Measurements from ENCODE around the gene GPR42. TPM values are rescaled to one million over a fixed set of nuclear protein-coding genes. Genes with fewer than 3 reads are reported as not detected.

Gene GPR42
- total and polyA plus RNA-seq, 2 of the 4 experiments (the other 2 are of a cell fraction): not detected

DNA sequence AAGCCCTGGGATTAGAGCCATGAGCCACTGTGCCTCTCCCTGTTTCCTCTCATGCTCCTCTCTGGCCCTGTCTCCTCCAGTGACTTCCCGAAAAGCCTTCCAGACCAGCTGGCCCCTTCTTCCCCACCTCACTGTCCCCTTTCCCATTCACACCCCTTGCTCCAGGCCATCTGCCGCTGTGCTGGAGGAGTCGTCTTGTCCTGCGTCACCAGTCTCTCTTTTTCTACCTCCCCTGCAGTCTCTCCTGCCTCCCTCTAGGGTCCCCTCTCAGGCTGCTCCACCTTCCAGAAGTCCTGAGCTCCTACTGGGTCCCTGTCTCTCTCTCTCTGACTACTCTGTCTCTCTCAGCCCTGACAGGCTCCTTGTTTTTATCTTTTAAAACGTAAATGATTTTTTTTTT, 28.4 kb upstream of the GPR42 start:
- ATAC-seq (ENCODE audit: low read depth) (no peak), DNase-seq (no peak)
- Histone ChIP-seq H2BK20ac (ENCODE audit: low read depth, low read length) (no peak overlapping the region), H2AK5ac (ENCODE audit: low read depth, low read length) (no peak overlapping the region), H2BK15ac (ENCODE audit: low read depth, low read length) (no peak overlapping the region), H3K36me3 (ENCODE audit: control insufficient read depth, insufficient read depth, low read length) (no peaks in the 10 kb centered on the region), H2AK9ac (replicated peaks; ENCODE audit: low read depth, low read length, poor library complexity) (no peak overlapping the region), H4K20me1 (ENCODE audit: insufficient read depth, low read length) (no peaks in the 10 kb centered on the region), H3K14ac (replicated peaks; ENCODE audit: low read depth, low read length) (no peak overlapping the region), H2BK5ac (ENCODE audit: low read depth, low read length, poor library complexity, severe bottlenecking) (no peak overlapping the region), H3K27ac (ENCODE audit: insufficient read depth, low read length) (no peak overlapping the region), H4K5ac (ENCODE audit: low read depth, low read length) (no peak overlapping the region), H3K27me3 (ENCODE audit: control insufficient read depth, insufficient read depth, low read length) (peaks cover 3% of the 10 kb centered on the region; the same call in 1 of the 2 replicates), H2AFZ (replicated peaks; ENCODE audit: low read length, poor library complexity) (no peak overlapping the region), H3K4me2 (ENCODE audit: low read depth, low read length) (no peak overlapping the region), H3K4me3 (ENCODE audit: insufficient read depth, low read depth, low read length) (no peak overlapping the region), H2BK120ac (ENCODE audit: low read depth, low read length) (no peak overlapping the region), H4K8ac (ENCODE audit: low read depth in 2 of 2, low read length in 2 of 2) (no peak overlapping the region), H3K4ac (ENCODE audit: low read depth, low read length) (no peak overlapping the region), H3K9me1 (ENCODE audit: insufficient read depth, low read length) (no peaks in the 10 kb centered on the region), H3K18ac (ENCODE audit: low read depth, low read length) (no peak overlapping the region), H3K9me3 (ENCODE audit: control insufficient read depth, insufficient read depth, low read length) (no peaks in the 10 kb centered on the region), H4K91ac (ENCODE audit: insufficient read depth, low read depth, low read length) (no peak overlapping the region), H3K56ac (ENCODE audit: extremely low read depth, insufficient read depth, low read length) (no peak overlapping the region), H3K9ac (ENCODE audit: low read depth, low read length) (no peak overlapping the region), H3K4me1 (ENCODE audit: control insufficient read depth, insufficient read depth, low read length) (no peaks in the 10 kb centered on the region), H3K79me1 (ENCODE audit: low read depth in 1 of 2, low read length in 2 of 2) (no peaks in the 10 kb centered on the region), H3K23ac (ENCODE audit: low read depth, low read length) (no peak overlapping the region)
- in situ Hi-C loops (cut with MboI; ENCODE audit: low sequenced_read_pairs): loop anchor here (25.0 kb wide), 1 partner anchor 245 kb away; the partner anchor contains the start of gene PMIS2
- intact Hi-C loops (cut with micrococcal nuclease): no loop called here
- WGBS, 2 experiments (ENCODE audit: extremely low coverage in 2 of 2, insufficient read length in 1 of 2): no CpG with 5 or more reads among the region's 5 CpGs
- POLR2A ChIA-PET (ENCODE audit: unreplicated experiment): no interaction called here
- BruUV-seq (replicated peaks): no TSS peak
- CTCF ChIA-PET: no interaction called here
- no peak for TF ChIP-seq FOS (IDR thresholded peaks at IDR 0.05; ENCODE audit: low read depth, low read length)
- no peak for TF ChIP-seq RCOR1 (IDR thresholded peaks at IDR 0.05; ENCODE audit: insufficient replicate concordance, low read length)
- TF ChIP-seq MAZ (IDR thresholded peaks at IDR 0.05; ENCODE audit: borderline replicate concordance, low read depth, low read length): no peak
- TF ChIP-seq BHLHE40 (IDR thresholded peaks at IDR 0.05; ENCODE audit: low read depth, low read length): no peak
- no peak for TF ChIP-seq RFX5 (IDR thresholded peaks at IDR 0.05; ENCODE audit: low read depth, low read length)
- TF ChIP-seq, protein P1, sequence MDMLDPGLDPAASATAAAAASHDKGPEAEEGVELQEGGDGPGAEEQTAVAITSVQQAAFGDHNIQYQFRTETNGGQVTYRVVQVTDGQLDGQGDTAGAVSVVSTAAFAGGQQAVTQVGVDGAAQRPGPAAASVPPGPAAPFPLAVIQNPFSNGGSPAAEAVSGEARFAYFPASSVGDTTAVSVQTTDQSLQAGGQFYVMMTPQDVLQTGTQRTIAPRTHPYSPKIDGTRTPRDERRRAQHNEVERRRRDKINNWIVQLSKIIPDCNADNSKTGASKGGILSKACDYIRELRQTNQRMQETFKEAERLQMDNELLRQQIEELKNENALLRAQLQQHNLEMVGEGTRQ (IDR thresholded peaks at IDR 0.05; ENCODE audit: low read depth, low read length): no peak
- no peak for TF ChIP-seq MAFK (IDR thresholded peaks at IDR 0.05; ENCODE audit: low read depth, low read length)
- TF ChIP-seq, protein P2, sequence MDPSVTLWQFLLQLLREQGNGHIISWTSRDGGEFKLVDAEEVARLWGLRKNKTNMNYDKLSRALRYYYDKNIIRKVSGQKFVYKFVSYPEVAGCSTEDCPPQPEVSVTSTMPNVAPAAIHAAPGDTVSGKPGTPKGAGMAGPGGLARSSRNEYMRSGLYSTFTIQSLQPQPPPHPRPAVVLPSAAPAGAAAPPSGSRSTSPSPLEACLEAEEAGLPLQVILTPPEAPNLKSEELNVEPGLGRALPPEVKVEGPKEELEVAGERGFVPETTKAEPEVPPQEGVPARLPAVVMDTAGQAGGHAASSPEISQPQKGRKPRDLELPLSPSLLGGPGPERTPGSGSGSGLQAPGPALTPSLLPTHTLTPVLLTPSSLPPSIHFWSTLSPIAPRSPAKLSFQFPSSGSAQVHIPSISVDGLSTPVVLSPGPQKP (IDR thresholded peaks at IDR 0.05; ENCODE audit: borderline replicate concordance, low read depth, low read length): no peak
- no peak for TF ChIP-seq RAD21 (IDR thresholded peaks at IDR 0.05; ENCODE audit: low read length)
- no peak for TF ChIP-seq CHD1 (IDR thresholded peaks at IDR 0.05; ENCODE audit: low read depth, low read length)
- TF ChIP-seq SMC3 (IDR thresholded peaks at IDR 0.05; ENCODE audit: low read depth, low read length): no peak
- no peak for TF ChIP-seq MXI1 (IDR thresholded peaks at IDR 0.05; ENCODE audit: borderline replicate concordance, low read depth, low read length)
- TF ChIP-seq POLR2A (IDR thresholded peaks at IDR 0.05; ENCODE audit: low read depth, low read length): no peak
- TF ChIP-seq CTCF (conservative IDR thresholded peaks at IDR 0.05; ENCODE audit: low read depth, low read length): no peak
- TF ChIP-seq CEBPB (IDR thresholded peaks at IDR 0.05; ENCODE audit: low read depth, low read length): no peak
- TF ChIP-seq NFE2L2 (IDR thresholded peaks at IDR 0.05; ENCODE audit: low read depth, low read length): no peak
- dilution Hi-C loops (cut with HindIII; ENCODE audit: low sequenced_read_pairs, unreplicated experiment): no loop called here
